ENCODE data around the gene ICAM1. TPM values are rescaled to one million over a fixed set of nuclear protein-coding genes. Genes with fewer than 3 reads are reported as not detected.

ICAM1 gene
- total RNA-seq, 1 experiment from 2014 or later = 17.2 TPM

GRCh38 chr19:10289836-10290356 is 19.0 kb downstream of the ICAM1 start, which contains the start of gene ICAM5:
Gene ICAM5, plus strand, starts transcription at chr19:10289952. Its CDS starts 92 bp downstream, at chr19:10290044.
- H3K27ac ChIP-seq = no peak within 1 kb of the TSS
- no peaks in the 10 kb centered on the region; the same call in none of the 2 replicates for H3K9me3 ChIP-seq (replicated peaks)
- peak within 1 kb of the TSS; percentile 36 for H3K4me3 ChIP-seq
- peaks cover 30% of the 10 kb centered on the region for H3K27me3 ChIP-seq (replicated peaks)
- DNase-seq (ENCODE audit: low read depth in 1 of 2, low spot score in 2 of 2) = no peak
- peaks cover 6% of the 10 kb centered on the region for H3K36me3 ChIP-seq
- H3K4me1 ChIP-seq (replicated peaks) = peaks cover 42% of the 10 kb centered on the region

- Histone ChIP-seq H3K4me3 (peak overlapping the region; percentile 36), H3K9me3 (replicated peaks) (no peaks in the 10 kb centered on the region; the same call in none of the 2 replicates), H3K27me3 (replicated peaks) (peaks cover 30% of the 10 kb centered on the region), H3K4me1 (replicated peaks) (peaks cover 42% of the 10 kb centered on the region), H3K36me3 (peaks cover under 1% of the 10 kb centered on the region), H3K27ac (no peak overlapping the region)
- DNase-seq (ENCODE audit: low read depth in 1 of 2, low spot score in 2 of 2) = no peak
These were observed 19.5 kb downstream of the ICAM1 start for GRCh38 chr19:10290357-10290875.

GRCh38 chr19:10290876-10291553 is 20.1 kb downstream of the ICAM1 start:
- Histone ChIP-seq H3K9me3 (replicated peaks) (no peaks in the 10 kb centered on the region; the same call in none of the 2 replicates), H3K27ac (no peak overlapping the region), H3K4me3 (peak overlapping the region; percentile 36), H3K36me3 (no peaks in the 10 kb centered on the region), H3K27me3 (replicated peaks) (peaks cover 30% of the 10 kb centered on the region), H3K4me1 (replicated peaks) (peaks cover 42% of the 10 kb centered on the region)
- DNase-seq (ENCODE audit: low read depth in 1 of 2, low spot score in 2 of 2) = peak in 1 of 2 experiments; percentile 35

- Histone ChIP-seq H3K27ac (no peak overlapping the region), H3K9me3 (replicated peaks) (no peaks in the 10 kb centered on the region; the same call in none of the 2 replicates), H3K4me3 (peak overlapping the region; percentile 36), H3K36me3 (no peaks in the 10 kb centered on the region), H3K27me3 (replicated peaks) (peaks cover 30% of the 10 kb centered on the region), H3K4me1 (replicated peaks) (peaks cover 42% of the 10 kb centered on the region)
- DNase-seq (ENCODE audit: low read depth in 1 of 2, low spot score in 2 of 2) = peak in 1 of 2 experiments; percentile 37
These were observed 20.8 kb downstream of the ICAM1 start for GRCh38 chr19:10291554-10292205.

GRCh38 chr19:10292206-10292788 is 21.4 kb downstream of the ICAM1 start:
- Histone ChIP-seq H3K4me3 (peak overlapping the region; percentile 36), H3K27me3 (replicated peaks) (peaks cover 30% of the 10 kb centered on the region), H3K27ac (no peak overlapping the region), H3K36me3 (no peaks in the 10 kb centered on the region), H3K9me3 (replicated peaks) (no peaks in the 10 kb centered on the region; the same call in none of the 2 replicates), H3K4me1 (replicated peaks) (peaks cover 42% of the 10 kb centered on the region)
- peak; percentile 68 to 94 for DNase-seq (ENCODE audit: low read depth in 1 of 2, low spot score in 2 of 2)

GRCh38 chr19:10292789-10293636 is 22.1 kb downstream of the ICAM1 start:
- Histone ChIP-seq H3K9me3 (replicated peaks) (no peaks in the 10 kb centered on the region; the same call in none of the 2 replicates), H3K36me3 (no peaks in the 10 kb centered on the region), H3K4me1 (replicated peaks) (peaks cover 42% of the 10 kb centered on the region), H3K27ac (no peak overlapping the region), H3K4me3 (peak overlapping the region; percentile 36), H3K27me3 (replicated peaks) (peaks cover 30% of the 10 kb centered on the region)
- DNase-seq (ENCODE audit: low read depth in 1 of 2, low spot score in 2 of 2) = no peak

- no peak for DNase-seq (ENCODE audit: low read depth in 1 of 2, low spot score in 2 of 2)
- H3K4me3 ChIP-seq = no peak overlapping the region
- peaks cover 30% of the 10 kb centered on the region for H3K27me3 ChIP-seq (replicated peaks)
- no peak overlapping the region for H3K27ac ChIP-seq
- H3K9me3 ChIP-seq (replicated peaks) = no peaks in the 10 kb centered on the region; the same call in none of the 2 replicates
- H3K36me3 ChIP-seq = no peaks in the 10 kb centered on the region
- peaks cover 40% of the 10 kb centered on the region for H3K4me1 ChIP-seq (replicated peaks)
These were observed 22.9 kb downstream of the ICAM1 start for GRCh38 chr19:10293637-10294367.

GRCh38 chr19:10294368-10294697 is 23.4 kb downstream of the ICAM1 start:
- Histone ChIP-seq H3K27me3 (replicated peaks) (peaks cover 28% of the 10 kb centered on the region), H3K27ac (no peak overlapping the region), H3K4me3 (no peak overlapping the region), H3K4me1 (replicated peaks) (peaks cover 35% of the 10 kb centered on the region), H3K36me3 (no peaks in the 10 kb centered on the region), H3K9me3 (replicated peaks) (no peaks in the 10 kb centered on the region; the same call in none of the 2 replicates)
- DNase-seq (ENCODE audit: low read depth in 1 of 2, low spot score in 2 of 2) = no peak

GRCh38 chr19:10295305-10295846 is 24.5 kb downstream of the ICAM1 start:
- H3K27ac ChIP-seq = no peak overlapping the region
- no peaks in the 10 kb centered on the region for H3K36me3 ChIP-seq
- peaks cover 18% of the 10 kb centered on the region for H3K27me3 ChIP-seq (replicated peaks)
- no peaks in the 10 kb centered on the region; the same call in none of the 2 replicates for H3K9me3 ChIP-seq (replicated peaks)
- no peak for DNase-seq (ENCODE audit: low read depth in 1 of 2, low spot score in 2 of 2)
- no peak overlapping the region for H3K4me3 ChIP-seq
- peaks cover 25% of the 10 kb centered on the region for H3K4me1 ChIP-seq (replicated peaks)

GRCh38 chr19:10295847-10296591 is 25.1 kb downstream of the ICAM1 start:
- Histone ChIP-seq H3K27me3 (replicated peaks) (peaks cover 11% of the 10 kb centered on the region), H3K9me3 (replicated peaks) (no peaks in the 10 kb centered on the region; the same call in none of the 2 replicates), H3K4me1 (replicated peaks) (peaks cover 18% of the 10 kb centered on the region), H3K36me3 (no peaks in the 10 kb centered on the region), H3K4me3 (no peak overlapping the region), H3K27ac (no peak overlapping the region)
- no peak for DNase-seq (ENCODE audit: low read depth in 1 of 2, low spot score in 2 of 2)

GRCh38 chr19:10299545-10300458 is 28.9 kb downstream of the ICAM1 start:
- no peak for DNase-seq (ENCODE audit: low read depth in 1 of 2, low spot score in 2 of 2)
- Histone ChIP-seq H3K27ac (no peak overlapping the region), H3K36me3 (no peaks in the 10 kb centered on the region), H3K9me3 (replicated peaks) (no peaks in the 10 kb centered on the region), H3K4me3 (no peak overlapping the region), H3K4me1 (replicated peaks) (peaks cover 15% of the 10 kb centered on the region), H3K27me3 (replicated peaks) (no peaks in the 10 kb centered on the region)

Data from SJSA1 (cell line).